K562 (cell line): ENCODE data around the gene LRRC4B. TPM values are rescaled to one million over a fixed set of nuclear protein-coding genes. Genes with fewer than 3 reads are reported as not detected.

Experiments used
- HCFC1 ChIP-seq: IDR thresholded peaks from 2 replicates; pipeline ENCODE4 v1.6.1; 2012; ENCODE audit warnings: low read depth, low read length, improper control_type of control experiment
- HEY1 ChIP-seq: fragments of 250-450 bp; sonication (Bioruptor Pico); IDR thresholded peaks from 2 replicates; pipeline ENCODE4 v1.5.0; 2020; ENCODE audit warnings: mild to moderate bottlenecking, moderate library complexity, borderline replicate concordance
- HMG20A ChIP-seq: fragments of 450-650 bp; formaldehyde crosslinking; conservative IDR thresholded peaks from 2 replicates; pipeline ENCODE4 v1.4.0; 2020; ENCODE audit warnings: mild to moderate bottlenecking, mixed read lengths
- ILK ChIP-seq: fragments of 450-650 bp; IDR thresholded peaks from 2 replicates; pipeline ENCODE4 v1.6.1; 2016; ENCODE audit warnings: missing genetic modification characterization, low read depth, mild to moderate bottlenecking, missing compliant biosample characterization, moderate library complexity, borderline replicate concordance
- NFATC3 ChIP-seq: fragments of 450-650 bp; IDR thresholded peaks from 2 replicates; pipeline ENCODE4 v1.6.1; 2017; ENCODE audit warnings: mild to moderate bottlenecking
- PHB2 ChIP-seq: fragments of 450-650 bp; IDR thresholded peaks from 2 replicates; pipeline ENCODE4 v1.6.1; 2017; ENCODE audit warnings: low read depth
- PHF8 ChIP-seq: fragments of 200-600 bp; sonication (generic); IDR thresholded peaks from 2 replicates; pipeline ENCODE4 v1.6.1; 2012; ENCODE audit warnings: mixed run types, mild to moderate bottlenecking, inconsistent platforms, low read length, moderate library complexity, borderline replicate concordance
- RBBP5 ChIP-seq: fragments of 200-600 bp; sonication (generic); IDR thresholded peaks from 2 replicates; pipeline ENCODE4 v1.6.1; 2012; ENCODE audit warnings: borderline replicate concordance, mild to moderate bottlenecking, low read length, control low read depth, inconsistent platforms; ENCODE audit not compliant: insufficient read depth, poor library complexity, severe bottlenecking
- RBM22 ChIP-seq: fragments of 200-400 bp; formaldehyde crosslinking; IDR thresholded peaks from 2 replicates; pipeline ENCODE4 v1.6.1; 2018; ENCODE audit warnings: low read length, low read depth; ENCODE audit not compliant: poor library complexity, severe bottlenecking
- SMARCA4 ChIP-seq: fragments of 450-650 bp; IDR thresholded peaks from 2 replicates; pipeline ENCODE4 v1.6.1; 2016
- XRCC3 ChIP-seq: fragments of 450-650 bp; IDR thresholded peaks from 2 replicates; pipeline ENCODE4 v1.6.1; 2017; ENCODE audit warnings: mild to moderate bottlenecking, moderate library complexity
- ZFX ChIP-seq: sonication (generic); formaldehyde crosslinking; IDR thresholded peaks from 2 replicates; pipeline ENCODE4 v1.8.0; 2022; ENCODE audit warnings: mild to moderate bottlenecking, missing genetic modification reagents, moderate library complexity
- ZNF23 ChIP-seq: fragments of 250-450 bp; sonication (Bioruptor Pico); IDR thresholded peaks from 2 replicates; pipeline ENCODE4 v1.4.0; 2020; ENCODE audit warnings: mild to moderate bottlenecking
- polyA plus RNA-seq, 8 experiments: library from polyadenylated mRNA; depleted of rRNA in 4 of 8; stranded (reverse) in 5 of 8; unstranded in 3 of 8; fragments of >200 nt; fragmentation: Nextera tagmentation in 2 of 8; fragmentation: Illumina TruSeq in 1 of 8; extraction: Ambion mirVana in 2 of 8; extraction: Trizol in 1 of 8; gene quantifications; 2 replicates each; pipeline versions ENCODE4 v1.2.1 to v1.2.3, GENCODE V29; 2011 to 2014; ENCODE audit warnings: inconsistent platforms in 1 of 8, missing spikeins in 1 of 8
- total RNA-seq, 7 experiments: library from RNA; depleted of rRNA in 6 of 7; stranded (reverse); fragments of >200 nt in 6 of 7; fragmentation: Illumina TruSeq in 2 of 7; extraction: Trizol in 2 of 7; gene quantifications; 2 replicates each; pipeline versions ENCODE4 v1.2.1 to v1.2.3, GENCODE V29; 2011 to 2021; ENCODE audit warnings: low replicate concordance in 1 of 7
- TF ChIP-seq, protein P1 (sequence below): fragments of 250-450 bp; sonication (Bioruptor Pico); IDR thresholded peaks from 2 replicates; pipeline ENCODE4 v1.5.0; 2021; ENCODE audit warnings: mild to moderate bottlenecking, moderate library complexity
- TF ChIP-seq, protein P2 (sequence below): fragments of 450-650 bp; formaldehyde crosslinking; IDR thresholded peaks from 2 replicates; pipeline ENCODE4 v1.4.0; 2020; ENCODE audit warnings: mild to moderate bottlenecking
- TF ChIP-seq, protein P3 (sequence below): sonication (generic); formaldehyde crosslinking; IDR thresholded peaks from 2 replicates; pipeline ENCODE4 v1.8.1; 2023; ENCODE audit warnings: mild to moderate bottlenecking, missing genetic modification reagents
- TF ChIP-seq, protein P4 (sequence below), 2 experiments: fragments of 450-650 bp in 1 of 2; sonication (generic) in 1 of 2; formaldehyde crosslinking; conservative IDR thresholded peaks; 2 replicates each; pipeline versions ENCODE4 v1.4.0 to v1.8.1; 2020 to 2022; ENCODE audit warnings: mild to moderate bottlenecking in 1 of 2, missing genetic modification reagents in 1 of 2

The LRRC4B gene
- total and polyA plus RNA-seq, 9 of the 15 experiments (the other 6 are each of a cell fraction or from before 2014, with no cell fraction given): 0.18 to 9.6 (median 2.9) TPM; not detected in 2

DNA sequence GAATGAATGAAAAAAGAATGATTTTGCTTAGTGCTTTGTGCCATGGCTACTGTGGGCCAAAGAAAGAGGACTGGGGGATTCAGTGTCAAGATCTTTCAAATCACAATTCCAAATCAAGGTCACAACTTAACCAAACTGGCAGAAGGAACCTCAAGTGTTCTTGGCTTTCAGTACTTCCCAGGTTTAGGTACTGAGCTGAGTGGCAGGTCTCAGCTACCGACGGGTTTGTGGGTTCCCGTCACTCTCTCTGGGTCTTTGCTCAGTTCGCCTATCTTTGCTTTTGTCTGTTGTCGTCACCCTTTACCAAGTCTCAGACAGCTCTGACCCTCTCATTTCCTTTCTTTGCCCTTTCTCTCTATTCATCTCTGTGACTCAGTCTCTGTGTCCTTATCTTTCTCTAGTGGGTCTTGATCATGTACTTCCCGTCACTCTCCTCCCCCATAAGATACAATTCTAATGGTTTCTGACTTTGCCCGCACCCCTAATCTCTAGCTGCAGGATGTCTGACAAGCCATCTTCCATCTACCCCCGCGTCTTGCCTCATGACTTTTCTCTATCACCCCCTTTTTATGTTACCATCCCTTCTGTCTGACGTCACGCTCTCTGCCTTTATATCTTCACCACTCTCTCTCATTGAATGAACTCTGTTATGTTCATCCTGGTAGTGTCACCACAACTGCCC lies 33.3 kb upstream of the LRRC4B start (continued):
- TF ChIP-seq SMARCA4: peak; percentile 100
- no peak for TF ChIP-seq ILK
- TF ChIP-seq HMG20A: no peak
- TF ChIP-seq, protein P1, sequence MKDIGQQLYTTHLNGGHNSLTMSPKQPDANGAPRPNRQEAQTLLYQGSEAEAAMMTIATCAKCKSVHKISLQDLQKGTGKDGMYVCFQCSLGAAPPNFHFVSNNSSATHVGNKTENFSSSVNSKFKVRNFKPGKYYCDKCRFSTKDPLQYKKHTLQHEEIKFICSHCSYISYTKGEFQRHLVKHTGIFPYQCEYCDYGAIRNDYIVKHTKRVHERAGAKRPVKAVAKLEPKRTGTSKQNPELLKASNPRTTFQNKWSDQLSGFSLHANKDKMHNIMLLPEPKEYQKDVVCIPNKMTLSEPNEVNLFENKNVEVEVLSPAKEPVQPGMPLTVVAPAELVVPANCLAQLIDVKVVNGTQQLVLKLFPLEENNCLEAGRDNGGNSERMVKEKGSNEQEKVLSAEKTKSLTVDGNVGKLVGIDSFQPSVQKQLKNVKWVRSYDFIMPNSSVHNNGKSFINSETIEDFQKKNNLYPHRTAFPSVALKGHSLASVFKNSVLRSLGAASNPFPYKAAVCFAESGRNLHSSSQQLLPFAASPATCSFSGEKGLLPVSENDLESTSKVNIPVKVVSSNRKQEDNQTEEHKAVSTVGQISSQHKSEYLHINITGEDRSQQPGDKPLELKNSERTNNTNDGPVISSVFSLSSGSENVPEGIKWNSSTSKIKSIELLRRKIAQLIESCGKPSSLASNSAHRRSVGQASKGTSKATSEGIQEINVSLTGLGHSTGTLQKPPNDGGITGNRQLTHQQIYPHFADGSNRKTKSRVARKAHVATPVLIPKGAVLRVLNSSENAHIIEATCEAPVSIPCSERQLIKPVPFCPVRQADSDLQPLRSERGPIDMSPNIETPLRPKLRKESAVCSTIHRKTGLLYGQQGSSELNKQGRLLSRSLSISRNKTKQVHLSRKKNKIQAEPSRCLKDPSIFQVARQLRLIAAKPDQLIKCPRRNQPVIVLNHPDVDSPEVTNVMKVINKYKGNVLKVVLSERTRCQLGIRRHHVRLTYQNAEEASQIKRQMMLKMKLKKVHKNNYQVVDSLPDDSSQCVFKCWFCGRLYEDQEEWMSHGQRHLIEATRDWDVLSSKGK: no peak
- no peak for TF ChIP-seq RBM22
- no peak for TF ChIP-seq HCFC1
- TF ChIP-seq, protein P2, sequence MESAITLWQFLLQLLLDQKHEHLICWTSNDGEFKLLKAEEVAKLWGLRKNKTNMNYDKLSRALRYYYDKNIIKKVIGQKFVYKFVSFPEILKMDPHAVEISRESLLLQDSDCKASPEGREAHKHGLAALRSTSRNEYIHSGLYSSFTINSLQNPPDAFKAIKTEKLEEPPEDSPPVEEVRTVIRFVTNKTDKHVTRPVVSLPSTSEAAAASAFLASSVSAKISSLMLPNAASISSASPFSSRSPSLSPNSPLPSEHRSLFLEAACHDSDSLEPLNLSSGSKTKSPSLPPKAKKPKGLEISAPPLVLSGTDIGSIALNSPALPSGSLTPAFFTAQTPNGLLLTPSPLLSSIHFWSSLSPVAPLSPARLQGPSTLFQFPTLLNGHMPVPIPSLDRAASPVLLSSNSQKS (CRISPR knock-in tag): no peak
- no peak for TF ChIP-seq RBBP5
- TF ChIP-seq NFATC3: peak; percentile 61; the same call in 1 of the 2 replicates
- TF ChIP-seq, protein P3, sequence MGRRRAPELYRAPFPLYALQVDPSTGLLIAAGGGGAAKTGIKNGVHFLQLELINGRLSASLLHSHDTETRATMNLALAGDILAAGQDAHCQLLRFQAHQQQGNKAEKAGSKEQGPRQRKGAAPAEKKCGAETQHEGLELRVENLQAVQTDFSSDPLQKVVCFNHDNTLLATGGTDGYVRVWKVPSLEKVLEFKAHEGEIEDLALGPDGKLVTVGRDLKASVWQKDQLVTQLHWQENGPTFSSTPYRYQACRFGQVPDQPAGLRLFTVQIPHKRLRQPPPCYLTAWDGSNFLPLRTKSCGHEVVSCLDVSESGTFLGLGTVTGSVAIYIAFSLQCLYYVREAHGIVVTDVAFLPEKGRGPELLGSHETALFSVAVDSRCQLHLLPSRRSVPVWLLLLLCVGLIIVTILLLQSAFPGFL (CRISPR knock-in tag): no peak
- TF ChIP-seq, protein P4, sequence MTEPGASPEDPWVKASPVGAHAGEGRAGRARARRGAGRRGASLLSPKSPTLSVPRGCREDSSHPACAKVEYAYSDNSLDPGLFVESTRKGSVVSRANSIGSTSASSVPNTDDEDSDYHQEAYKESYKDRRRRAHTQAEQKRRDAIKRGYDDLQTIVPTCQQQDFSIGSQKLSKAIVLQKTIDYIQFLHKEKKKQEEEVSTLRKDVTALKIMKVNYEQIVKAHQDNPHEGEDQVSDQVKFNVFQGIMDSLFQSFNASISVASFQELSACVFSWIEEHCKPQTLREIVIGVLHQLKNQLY (CRISPR knock-in tag; conservative IDR thresholded peaks at IDR 0.05): no peak
- no peak for TF ChIP-seq ZFX (CRISPR knock-in tag)
- TF ChIP-seq PHF8: no peak
- no peak for TF ChIP-seq ZNF23 (CRISPR knock-in tag)
- 0 out of 2 replicates have a peak, but pooled peaks have one; percentile 65 for TF ChIP-seq HEY1
- TF ChIP-seq PHB2: peak; percentile 92
- TF ChIP-seq XRCC3: no peak
- TF ChIP-seq, all 486 proteins: peak for 148
